Measurements from ENCODE around the gene REEP1.

REEP1 gene

GRCh38 chr2:86241611-86242010, 95.8 kb downstream of the REEP1 start:
- Histone ChIP-seq H3K9ac (ENCODE audit: low read length) (no peak overlapping the region), H3K4me1 (ENCODE audit: control insufficient read depth, insufficient read depth, low read length) (peaks cover 13% of the 10 kb centered on the region), H3K27ac (ENCODE audit: low read depth, low read length) (no peak overlapping the region), H3K4me3 (ENCODE audit: low read length) (no peak overlapping the region), H3K27me3 (ENCODE audit: control insufficient read depth, insufficient read depth, low read length) (no peaks in the 10 kb centered on the region), H3K36me3 (ENCODE audit: control insufficient read depth, insufficient read depth, low read length) (no peaks in the 10 kb centered on the region)

GRCh38 chr2:86240251-86240650, 97.2 kb downstream of the REEP1 start:
- Histone ChIP-seq H3K27ac (ENCODE audit: low read depth, low read length) (no peak overlapping the region), H3K27me3 (ENCODE audit: control insufficient read depth, insufficient read depth, low read length) (no peaks in the 10 kb centered on the region), H3K4me3 (ENCODE audit: low read length) (no peak overlapping the region), H3K4me1 (ENCODE audit: control insufficient read depth, insufficient read depth, low read length) (peaks cover 13% of the 10 kb centered on the region), H3K36me3 (ENCODE audit: control insufficient read depth, insufficient read depth, low read length) (no peaks in the 10 kb centered on the region), H3K9ac (ENCODE audit: low read length) (no peak overlapping the region)

- H3K27ac ChIP-seq (ENCODE audit: low read depth, low read length) = no peak overlapping the region
- H3K4me1 ChIP-seq (ENCODE audit: control insufficient read depth, insufficient read depth, low read length) = peaks cover 15% of the 10 kb centered on the region
- no peaks in the 10 kb centered on the region for H3K27me3 ChIP-seq (ENCODE audit: control insufficient read depth, insufficient read depth, low read length)
- no peak overlapping the region for H3K4me3 ChIP-seq (ENCODE audit: low read length)
- H3K36me3 ChIP-seq (ENCODE audit: control insufficient read depth, insufficient read depth, low read length) = no peaks in the 10 kb centered on the region
- H3K9ac ChIP-seq (ENCODE audit: low read length) = no peak overlapping the region
Measured at GRCh38 chr2:86239745-86240144, 97.7 kb downstream of the REEP1 start.

GRCh38 chr2:86239326-86239725, 98.1 kb downstream of the REEP1 start:
- Histone ChIP-seq H3K27me3 (ENCODE audit: control insufficient read depth, insufficient read depth, low read length) (no peaks in the 10 kb centered on the region), H3K4me1 (ENCODE audit: control insufficient read depth, insufficient read depth, low read length) (peaks cover 18% of the 10 kb centered on the region), H3K27ac (ENCODE audit: low read depth, low read length) (no peak overlapping the region), H3K4me3 (ENCODE audit: low read length) (no peak overlapping the region), H3K9ac (ENCODE audit: low read length) (no peak overlapping the region), H3K36me3 (ENCODE audit: control insufficient read depth, insufficient read depth, low read length) (no peaks in the 10 kb centered on the region)

- Histone ChIP-seq H3K27me3 (ENCODE audit: control insufficient read depth, insufficient read depth, low read length) (no peaks in the 10 kb centered on the region), H3K27ac (ENCODE audit: low read depth, low read length) (no peak overlapping the region), H3K9ac (ENCODE audit: low read length) (no peak overlapping the region), H3K36me3 (ENCODE audit: control insufficient read depth, insufficient read depth, low read length) (no peaks in the 10 kb centered on the region), H3K4me1 (ENCODE audit: control insufficient read depth, insufficient read depth, low read length) (peaks cover 10% of the 10 kb centered on the region), H3K4me3 (ENCODE audit: low read length) (no peak overlapping the region)
Measured at GRCh38 chr2:86238354-86238753, 99.1 kb downstream of the REEP1 start.

GRCh38 chr2:86237172-86237571, 100.3 kb downstream of the REEP1 start:
- Histone ChIP-seq H3K4me3 (ENCODE audit: low read length) (no peak overlapping the region), H3K9ac (ENCODE audit: low read length) (no peak overlapping the region), H3K36me3 (ENCODE audit: control insufficient read depth, insufficient read depth, low read length) (no peaks in the 10 kb centered on the region), H3K27ac (ENCODE audit: low read depth, low read length) (no peak overlapping the region), H3K4me1 (ENCODE audit: control insufficient read depth, insufficient read depth, low read length) (peaks cover 6% of the 10 kb centered on the region), H3K27me3 (ENCODE audit: control insufficient read depth, insufficient read depth, low read length) (no peaks in the 10 kb centered on the region)

- Histone ChIP-seq H3K4me1 (ENCODE audit: control insufficient read depth, insufficient read depth, low read length) (peaks cover 6% of the 10 kb centered on the region), H3K27me3 (ENCODE audit: control insufficient read depth, insufficient read depth, low read length) (no peaks in the 10 kb centered on the region), H3K27ac (ENCODE audit: low read depth, low read length) (peak overlapping the region; percentile 64)
Measured at GRCh38 chr2:86235196-86235980, 102.0 kb downstream of the REEP1 start.

GRCh38 chr2:86234563-86235131, 102.8 kb downstream of the REEP1 start:
- no peak overlapping the region for H3K4me3 ChIP-seq (ENCODE audit: low read length)
- H3K27ac ChIP-seq (ENCODE audit: low read depth, low read length) = peak overlapping the region; percentile 64
- no peak overlapping the region for H3K9ac ChIP-seq (ENCODE audit: low read length)
- H3K36me3 ChIP-seq (ENCODE audit: control insufficient read depth, insufficient read depth, low read length) = no peaks in the 10 kb centered on the region
- H3K4me1 ChIP-seq (ENCODE audit: control insufficient read depth, insufficient read depth, low read length) = peaks cover 6% of the 10 kb centered on the region
- no peaks in the 10 kb centered on the region for H3K27me3 ChIP-seq (ENCODE audit: control insufficient read depth, insufficient read depth, low read length)

More at GRCh38 chr2:86235196-86235980, 102.0 kb downstream of the REEP1 start:
- Histone ChIP-seq H3K36me3 (ENCODE audit: control insufficient read depth, insufficient read depth, low read length) (no peaks in the 10 kb centered on the region), H3K4me3 (ENCODE audit: low read length) (no peak overlapping the region), H3K9ac (ENCODE audit: low read length) (no peak overlapping the region)

GRCh38 chr2:86233436-86233835, 104.0 kb downstream of the REEP1 start:
- no peaks in the 10 kb centered on the region for H3K36me3 ChIP-seq (ENCODE audit: control insufficient read depth, insufficient read depth, low read length)
- no peak overlapping the region for H3K27ac ChIP-seq (ENCODE audit: low read depth, low read length)
- no peak overlapping the region for H3K4me3 ChIP-seq (ENCODE audit: low read length)
- H3K4me1 ChIP-seq (ENCODE audit: control insufficient read depth, insufficient read depth, low read length) = peaks cover 6% of the 10 kb centered on the region
- no peak overlapping the region for H3K9ac ChIP-seq (ENCODE audit: low read length)
- H3K27me3 ChIP-seq (ENCODE audit: control insufficient read depth, insufficient read depth, low read length) = no peaks in the 10 kb centered on the region

GRCh38 chr2:86232910-86233309, 104.5 kb downstream of the REEP1 start:
- H3K9ac ChIP-seq (ENCODE audit: low read length) = no peak overlapping the region
- peaks cover 6% of the 10 kb centered on the region for H3K4me1 ChIP-seq (ENCODE audit: control insufficient read depth, insufficient read depth, low read length)
- H3K36me3 ChIP-seq (ENCODE audit: control insufficient read depth, insufficient read depth, low read length) = no peaks in the 10 kb centered on the region
- H3K27ac ChIP-seq (ENCODE audit: low read depth, low read length) = no peak overlapping the region
- H3K4me3 ChIP-seq (ENCODE audit: low read length) = no peak overlapping the region
- H3K27me3 ChIP-seq (ENCODE audit: control insufficient read depth, insufficient read depth, low read length) = no peaks in the 10 kb centered on the region

- H3K27me3 ChIP-seq (ENCODE audit: control insufficient read depth, insufficient read depth, low read length) = no peaks in the 10 kb centered on the region
- H3K9ac ChIP-seq (ENCODE audit: low read length) = no peak overlapping the region
- no peaks in the 10 kb centered on the region for H3K36me3 ChIP-seq (ENCODE audit: control insufficient read depth, insufficient read depth, low read length)
- H3K27ac ChIP-seq (ENCODE audit: low read depth, low read length) = no peak overlapping the region
- no peak overlapping the region for H3K4me3 ChIP-seq (ENCODE audit: low read length)
- H3K4me1 ChIP-seq (ENCODE audit: control insufficient read depth, insufficient read depth, low read length) = peaks cover 6% of the 10 kb centered on the region
Measured at GRCh38 chr2:86232373-86232784, 105.0 kb downstream of the REEP1 start.

- Histone ChIP-seq H3K4me1 (ENCODE audit: control insufficient read depth, insufficient read depth, low read length) (peaks cover 6% of the 10 kb centered on the region), H3K27me3 (ENCODE audit: control insufficient read depth, insufficient read depth, low read length) (no peaks in the 10 kb centered on the region), H3K27ac (ENCODE audit: low read depth, low read length) (no peak overlapping the region), H3K36me3 (ENCODE audit: control insufficient read depth, insufficient read depth, low read length) (no peaks in the 10 kb centered on the region), H3K4me3 (ENCODE audit: low read length) (no peak overlapping the region), H3K9ac (ENCODE audit: low read length) (no peak overlapping the region)
Measured at GRCh38 chr2:86231680-86232372, 105.6 kb downstream of the REEP1 start.

Measured in rectal smooth muscle tissue (tissue), 1 donor.